Measurements from ENCODE around the gene LDLR. TPM values are rescaled to one million over a fixed set of nuclear protein-coding genes. Genes with fewer than 3 reads are reported as not detected.

The LDLR gene
- total and polyA plus RNA-seq, 7 donors: 7.1 to 139 (median 20.6) TPM

DNA sequence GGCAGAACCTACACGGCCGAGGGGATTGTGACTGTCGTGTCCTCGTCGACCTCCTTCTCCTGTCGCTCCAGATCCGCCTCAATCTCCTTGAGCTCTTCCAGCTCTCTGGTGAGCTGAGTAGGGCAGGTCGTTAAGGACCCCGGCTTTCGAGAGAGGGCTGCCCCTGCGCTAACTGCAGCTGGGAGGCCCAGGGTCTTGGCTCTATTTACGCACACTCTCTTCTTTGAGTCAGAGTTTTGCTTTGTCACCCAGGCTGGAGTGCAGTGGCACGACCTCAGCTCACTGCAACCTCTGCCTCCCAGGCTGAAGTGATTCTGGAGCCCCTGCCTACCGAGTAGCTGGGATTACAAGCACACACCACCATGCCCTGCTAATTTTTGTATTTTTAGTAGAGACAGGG is 58.7 kb downstream of the LDLR start:
- H3K4me1 ChIP-seq: peaks cover 0 to 36% (median 34%) of the 10 kb centered on the region in 4 donors
- 94% methylated on average over 14 of the region's 14 CpGs for WGBS, 2 donors
- no peaks in the 10 kb centered on the region for H3K36me3 ChIP-seq
- H3K27me3 ChIP-seq: no peaks in the 10 kb centered on the region
- DNase-seq: no peak
- H3K9me3 ChIP-seq: no peaks in the 10 kb centered on the region
- no peak overlapping the region for H3K4me3 ChIP-seq
- H3K27ac ChIP-seq: peak overlapping the region in 1 of 4 donors; percentile 95
- intact Hi-C loops (cut with DNase I): no loop called here
- TF ChIP-seq, protein P1, sequence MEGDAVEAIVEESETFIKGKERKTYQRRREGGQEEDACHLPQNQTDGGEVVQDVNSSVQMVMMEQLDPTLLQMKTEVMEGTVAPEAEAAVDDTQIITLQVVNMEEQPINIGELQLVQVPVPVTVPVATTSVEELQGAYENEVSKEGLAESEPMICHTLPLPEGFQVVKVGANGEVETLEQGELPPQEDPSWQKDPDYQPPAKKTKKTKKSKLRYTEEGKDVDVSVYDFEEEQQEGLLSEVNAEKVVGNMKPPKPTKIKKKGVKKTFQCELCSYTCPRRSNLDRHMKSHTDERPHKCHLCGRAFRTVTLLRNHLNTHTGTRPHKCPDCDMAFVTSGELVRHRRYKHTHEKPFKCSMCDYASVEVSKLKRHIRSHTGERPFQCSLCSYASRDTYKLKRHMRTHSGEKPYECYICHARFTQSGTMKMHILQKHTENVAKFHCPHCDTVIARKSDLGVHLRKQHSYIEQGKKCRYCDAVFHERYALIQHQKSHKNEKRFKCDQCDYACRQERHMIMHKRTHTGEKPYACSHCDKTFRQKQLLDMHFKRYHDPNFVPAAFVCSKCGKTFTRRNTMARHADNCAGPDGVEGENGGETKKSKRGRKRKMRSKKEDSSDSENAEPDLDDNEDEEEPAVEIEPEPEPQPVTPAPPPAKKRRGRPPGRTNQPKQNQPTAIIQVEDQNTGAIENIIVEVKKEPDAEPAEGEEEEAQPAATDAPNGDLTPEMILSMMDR (IDR thresholded peaks at IDR 0.05): no peak

DNA sequence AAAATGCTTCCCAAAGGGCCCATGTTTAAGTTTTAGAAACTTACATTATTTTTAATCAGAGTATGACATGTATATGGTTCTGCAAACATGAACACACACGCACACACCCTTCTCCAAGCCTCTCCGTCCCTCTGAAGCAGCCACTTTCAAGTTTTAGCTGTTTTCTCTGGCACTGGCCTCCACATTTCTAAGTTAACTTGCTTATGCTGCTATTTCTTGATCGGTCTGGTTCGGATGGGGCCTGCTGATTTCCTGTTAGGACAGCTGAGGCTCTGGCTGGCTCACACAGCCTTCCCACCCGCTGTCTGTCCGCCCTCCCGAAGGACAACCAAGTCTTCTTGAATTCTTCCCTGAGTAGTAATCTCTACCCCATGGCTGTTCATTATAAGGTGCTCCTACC is 61.9 kb downstream of the LDLR start:
- no peaks in the 10 kb centered on the region for H3K9me3 ChIP-seq
- H3K27ac ChIP-seq: peak overlapping the region; percentile 87 to 95 (median 92)
- no peak overlapping the region for H3K4me3 ChIP-seq
- H3K27me3 ChIP-seq: no peaks in the 10 kb centered on the region
- no peaks in the 10 kb centered on the region for H3K36me3 ChIP-seq
- TF ChIP-seq, protein P1 (IDR thresholded peaks at IDR 0.05): no peak
- TF ChIP-seq POLR2AphosphoS5 (IDR thresholded peaks at IDR 0.05): peak in 1 of 4 donors; percentile 30
- no peak for DNase-seq
- peaks cover 0 to 46% (median 40%) of the 10 kb centered on the region in 4 donors for H3K4me1 ChIP-seq
- WGBS, 2 donors: 80 to 88% methylated on average over 7 of the region's 7 CpGs
- intact Hi-C loops (cut with DNase I): no loop called here

DNA sequence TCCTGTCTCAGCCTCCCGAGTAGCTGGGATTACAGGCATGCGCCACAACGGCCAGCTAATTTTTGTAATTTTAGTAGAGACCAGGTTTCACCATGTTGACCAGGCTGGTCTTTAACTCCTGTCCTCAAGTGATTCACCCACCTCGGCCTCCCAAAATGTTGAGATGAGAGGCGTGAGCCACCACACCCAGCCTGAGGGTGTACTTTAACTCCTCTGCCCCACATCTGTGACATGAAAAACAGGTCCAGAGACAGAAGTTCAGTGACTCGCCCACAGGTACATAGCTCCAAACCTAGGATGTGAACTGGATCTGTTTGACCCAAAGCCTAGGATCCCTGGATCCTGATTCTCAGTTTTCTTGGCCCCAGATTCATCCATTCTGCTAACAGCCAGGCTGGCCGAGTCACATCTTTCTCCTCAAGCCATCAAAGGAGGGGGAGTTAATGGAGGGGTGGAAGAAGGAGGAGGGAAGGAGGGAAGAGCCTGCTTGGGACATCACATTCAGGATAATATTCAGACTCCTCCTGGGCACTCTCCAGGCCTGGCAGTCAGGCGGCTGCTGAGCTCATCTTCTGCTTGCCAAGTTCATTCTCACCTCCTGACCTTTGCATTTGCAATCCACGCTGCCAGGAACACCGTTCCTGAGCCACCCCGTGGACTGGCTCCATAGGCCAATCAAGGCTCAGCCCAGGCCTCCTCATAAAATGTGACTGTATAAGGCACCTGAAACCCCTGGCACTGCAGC is 63.2 kb downstream of the LDLR start:
- 53 to 72% methylated on average over 11 of the region's 11 CpGs for WGBS, 2 donors
- Histone ChIP-seq H3K4me1 (peaks cover 0 to 55% (median 48%) of the 10 kb centered on the region in 4 donors), H3K27ac (peak overlapping the region; percentile 87 to 95 (median 92)), H3K36me3 (no peaks in the 10 kb centered on the region), H3K27me3 (no peaks in the 10 kb centered on the region), H3K9me3 (no peaks in the 10 kb centered on the region), H3K4me3 (no peak overlapping the region)
- intact Hi-C loops (cut with DNase I): no loop called here
- TF ChIP-seq POLR2A (IDR thresholded peaks at IDR 0.05) (no peak), POLR2AphosphoS5 (IDR thresholded peaks at IDR 0.05) (peak; percentile 60 to 92 (median 83)), EP300 (IDR thresholded peaks at IDR 0.05) (peak in 3 of 4 donors; percentile 33 to 95 (median 74))
- TF ChIP-seq, protein P1 (IDR thresholded peaks at IDR 0.05): no peak
- DNase-seq: peak; percentile 97

DNA sequence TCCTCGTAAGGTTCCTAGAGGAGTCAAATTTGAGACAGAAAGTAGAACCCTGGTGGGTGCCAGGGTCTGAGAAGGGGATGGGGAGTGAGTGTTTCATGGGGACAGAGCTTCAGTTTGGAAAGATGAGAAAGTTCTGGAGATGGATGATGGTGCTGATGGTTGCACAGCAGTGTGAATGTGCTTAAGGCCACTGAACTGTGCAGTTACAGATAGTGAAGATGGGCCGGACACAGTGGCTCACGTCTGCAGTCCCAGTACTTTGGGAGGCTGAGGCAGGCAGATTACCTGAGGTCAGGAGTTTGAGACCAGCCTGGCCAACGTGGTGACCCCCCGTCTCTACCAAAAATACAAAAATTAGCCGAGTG is 65.4 kb downstream of the LDLR start:
- no peak for TF ChIP-seq POLR2A (IDR thresholded peaks at IDR 0.05)
- TF ChIP-seq, protein P1 (IDR thresholded peaks at IDR 0.05): no peak
- no peak for TF ChIP-seq POLR2AphosphoS5 (IDR thresholded peaks at IDR 0.05)
- TF ChIP-seq EP300 (IDR thresholded peaks at IDR 0.05): no peak
- intact Hi-C loops (cut with DNase I): loop anchor here (5.0 kb wide), 1 partner anchor 383 kb away; the partner anchor contains the start of gene CNN1
- no peaks in the 10 kb centered on the region for H3K27me3 ChIP-seq
- WGBS, 2 donors: 42 to 59% methylated on average over 6 of the region's 6 CpGs
- no peaks in the 10 kb centered on the region for H3K36me3 ChIP-seq
- no peak for DNase-seq
- H3K9me3 ChIP-seq: no peaks in the 10 kb centered on the region
- peaks cover 0 to 77% (median 70%) of the 10 kb centered on the region in 4 donors for H3K4me1 ChIP-seq
- peak overlapping the region; percentile 86 to 95 (median 87) for H3K27ac ChIP-seq
- no peak overlapping the region for H3K4me3 ChIP-seq

Measured in sigmoid colon (tissue), 7 donors.